ENCODE measurements around the gene DCLK2.

DNA sequence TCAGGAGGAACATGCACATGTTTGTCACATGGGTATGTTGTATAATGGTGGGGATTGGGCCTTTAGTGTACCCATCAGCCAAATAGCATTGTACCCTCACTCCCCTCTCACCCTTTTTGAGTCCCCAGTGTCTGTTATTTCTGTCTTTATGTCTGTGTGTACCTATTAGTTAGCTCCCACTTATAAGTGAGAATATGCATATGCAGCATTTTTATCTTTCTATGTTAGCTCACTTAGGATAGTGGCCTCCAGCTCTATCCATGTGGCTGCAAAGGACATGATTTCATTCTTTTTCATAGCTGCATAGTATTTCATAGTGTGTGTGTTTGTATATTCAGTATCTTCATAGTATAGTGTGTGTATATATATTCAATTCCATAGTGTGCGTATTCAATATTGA is 64.6 kb downstream of the DCLK2 start:
- no peak for TF ChIP-seq NFIC (IDR thresholded peaks at IDR 0.05)
- no peak for TF ChIP-seq TCF12 (IDR thresholded peaks at IDR 0.05; ENCODE audit: low read depth)
- TF ChIP-seq, protein P1, sequence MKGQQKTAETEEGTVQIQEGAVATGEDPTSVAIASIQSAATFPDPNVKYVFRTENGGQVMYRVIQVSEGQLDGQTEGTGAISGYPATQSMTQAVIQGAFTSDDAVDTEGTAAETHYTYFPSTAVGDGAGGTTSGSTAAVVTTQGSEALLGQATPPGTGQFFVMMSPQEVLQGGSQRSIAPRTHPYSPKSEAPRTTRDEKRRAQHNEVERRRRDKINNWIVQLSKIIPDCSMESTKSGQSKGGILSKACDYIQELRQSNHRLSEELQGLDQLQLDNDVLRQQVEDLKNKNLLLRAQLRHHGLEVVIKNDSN (IDR thresholded peaks at IDR 0.05), result no peak
- TF ChIP-seq, protein P2, sequence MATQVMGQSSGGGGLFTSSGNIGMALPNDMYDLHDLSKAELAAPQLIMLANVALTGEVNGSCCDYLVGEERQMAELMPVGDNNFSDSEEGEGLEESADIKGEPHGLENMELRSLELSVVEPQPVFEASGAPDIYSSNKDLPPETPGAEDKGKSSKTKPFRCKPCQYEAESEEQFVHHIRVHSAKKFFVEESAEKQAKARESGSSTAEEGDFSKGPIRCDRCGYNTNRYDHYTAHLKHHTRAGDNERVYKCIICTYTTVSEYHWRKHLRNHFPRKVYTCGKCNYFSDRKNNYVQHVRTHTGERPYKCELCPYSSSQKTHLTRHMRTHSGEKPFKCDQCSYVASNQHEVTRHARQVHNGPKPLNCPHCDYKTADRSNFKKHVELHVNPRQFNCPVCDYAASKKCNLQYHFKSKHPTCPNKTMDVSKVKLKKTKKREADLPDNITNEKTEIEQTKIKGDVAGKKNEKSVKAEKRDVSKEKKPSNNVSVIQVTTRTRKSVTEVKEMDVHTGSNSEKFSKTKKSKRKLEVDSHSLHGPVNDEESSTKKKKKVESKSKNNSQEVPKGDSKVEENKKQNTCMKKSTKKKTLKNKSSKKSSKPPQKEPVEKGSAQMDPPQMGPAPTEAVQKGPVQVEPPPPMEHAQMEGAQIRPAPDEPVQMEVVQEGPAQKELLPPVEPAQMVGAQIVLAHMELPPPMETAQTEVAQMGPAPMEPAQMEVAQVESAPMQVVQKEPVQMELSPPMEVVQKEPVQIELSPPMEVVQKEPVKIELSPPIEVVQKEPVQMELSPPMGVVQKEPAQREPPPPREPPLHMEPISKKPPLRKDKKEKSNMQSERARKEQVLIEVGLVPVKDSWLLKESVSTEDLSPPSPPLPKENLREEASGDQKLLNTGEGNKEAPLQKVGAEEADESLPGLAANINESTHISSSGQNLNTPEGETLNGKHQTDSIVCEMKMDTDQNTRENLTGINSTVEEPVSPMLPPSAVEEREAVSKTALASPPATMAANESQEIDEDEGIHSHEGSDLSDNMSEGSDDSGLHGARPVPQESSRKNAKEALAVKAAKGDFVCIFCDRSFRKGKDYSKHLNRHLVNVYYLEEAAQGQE (IDR thresholded peaks at IDR 0.05; ENCODE audit: low read depth), result no peak
- TF ChIP-seq, protein P3, sequence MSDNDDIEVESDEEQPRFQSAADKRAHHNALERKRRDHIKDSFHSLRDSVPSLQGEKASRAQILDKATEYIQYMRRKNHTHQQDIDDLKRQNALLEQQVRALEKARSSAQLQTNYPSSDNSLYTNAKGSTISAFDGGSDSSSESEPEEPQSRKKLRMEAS (IDR thresholded peaks at IDR 0.05), result no peak
- no peak for TF ChIP-seq YY1 (IDR thresholded peaks at IDR 0.05; ENCODE audit: low read depth)
- no peak for TF ChIP-seq CEBPB (IDR thresholded peaks at IDR 0.05)
- no peak for TF ChIP-seq RAD21 (IDR thresholded peaks at IDR 0.05; ENCODE audit: low read depth)
- no peak for TF ChIP-seq EP300 (IDR thresholded peaks at IDR 0.05; ENCODE audit: borderline replicate concordance)
- no peak for TF ChIP-seq TAF1 (IDR thresholded peaks at IDR 0.05; ENCODE audit: low read depth)
- TF ChIP-seq CREB1 (IDR thresholded peaks at IDR 0.05; ENCODE audit: low read depth), result no peak
- TF ChIP-seq TEAD4 (IDR thresholded peaks at IDR 0.05), result no peak
